Measurements from ENCODE around the gene BABAM2. TPM values are rescaled to one million over a fixed set of nuclear protein-coding genes. Genes with fewer than 3 reads are reported as not detected.

BABAM2 gene
- total and polyA plus RNA-seq, 2 experiments from 2014 or later: 28.8 to 43.6 TPM

DNA sequence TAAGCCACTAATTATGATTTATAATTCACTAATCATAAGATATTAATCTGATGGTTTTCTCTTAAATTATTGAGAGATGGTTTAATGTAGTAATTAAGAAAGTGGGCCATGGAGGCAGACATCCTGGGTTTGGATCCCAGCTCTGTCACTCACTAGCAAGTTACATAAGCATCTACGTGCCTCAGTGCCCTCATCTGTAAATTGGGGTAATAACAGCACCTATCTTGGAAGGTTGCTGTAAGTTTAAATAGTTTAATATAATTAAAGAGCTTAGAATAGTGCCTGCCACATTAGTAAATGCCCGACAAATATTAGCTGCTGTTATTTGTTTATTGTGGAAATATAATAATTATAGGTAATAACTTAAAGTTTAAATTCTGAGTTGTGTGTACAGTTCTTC is 30.9 kb downstream of the BABAM2 start:
- DNase-seq (ENCODE audit: low spot score): no peak
- TF ChIP-seq, protein P1, sequence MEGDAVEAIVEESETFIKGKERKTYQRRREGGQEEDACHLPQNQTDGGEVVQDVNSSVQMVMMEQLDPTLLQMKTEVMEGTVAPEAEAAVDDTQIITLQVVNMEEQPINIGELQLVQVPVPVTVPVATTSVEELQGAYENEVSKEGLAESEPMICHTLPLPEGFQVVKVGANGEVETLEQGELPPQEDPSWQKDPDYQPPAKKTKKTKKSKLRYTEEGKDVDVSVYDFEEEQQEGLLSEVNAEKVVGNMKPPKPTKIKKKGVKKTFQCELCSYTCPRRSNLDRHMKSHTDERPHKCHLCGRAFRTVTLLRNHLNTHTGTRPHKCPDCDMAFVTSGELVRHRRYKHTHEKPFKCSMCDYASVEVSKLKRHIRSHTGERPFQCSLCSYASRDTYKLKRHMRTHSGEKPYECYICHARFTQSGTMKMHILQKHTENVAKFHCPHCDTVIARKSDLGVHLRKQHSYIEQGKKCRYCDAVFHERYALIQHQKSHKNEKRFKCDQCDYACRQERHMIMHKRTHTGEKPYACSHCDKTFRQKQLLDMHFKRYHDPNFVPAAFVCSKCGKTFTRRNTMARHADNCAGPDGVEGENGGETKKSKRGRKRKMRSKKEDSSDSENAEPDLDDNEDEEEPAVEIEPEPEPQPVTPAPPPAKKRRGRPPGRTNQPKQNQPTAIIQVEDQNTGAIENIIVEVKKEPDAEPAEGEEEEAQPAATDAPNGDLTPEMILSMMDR (IDR thresholded peaks at IDR 0.05; ENCODE audit: poor library complexity): no peak
- TF ChIP-seq EZH2phosphoT487 (IDR thresholded peaks at IDR 0.05; ENCODE audit: low read depth, severe bottlenecking, unreplicated experiment): no peak
- Histone ChIP-seq H3K27ac (no peak overlapping the region), H3K36me3 (replicated peaks; ENCODE audit: insufficient read depth, low read depth) (no peaks in the 10 kb centered on the region), H3K9me2 (replicated peaks; ENCODE audit: insufficient read depth) (no peaks in the 10 kb centered on the region), H3K4me2 (no peak overlapping the region), H4K20me1 (ENCODE audit: insufficient read depth, poor library complexity, severe bottlenecking) (no peaks in the 10 kb centered on the region), H3K27me3 (no peaks in the 10 kb centered on the region), H3K4me1 (ENCODE audit: insufficient read depth) (peaks cover 2% of the 10 kb centered on the region), H3K4me3 (no peak overlapping the region), H3K79me2 (peaks cover 4% of the 10 kb centered on the region), H3K9me3 (ENCODE audit: low read depth) (no peaks in the 10 kb centered on the region), H2AFZ (no peak overlapping the region)
- 94% methylated on average over 2 of the region's 2 CpGs for WGBS (ENCODE audit: low lambda C conversion rate, missing lambda C conversion rate)

DNA sequence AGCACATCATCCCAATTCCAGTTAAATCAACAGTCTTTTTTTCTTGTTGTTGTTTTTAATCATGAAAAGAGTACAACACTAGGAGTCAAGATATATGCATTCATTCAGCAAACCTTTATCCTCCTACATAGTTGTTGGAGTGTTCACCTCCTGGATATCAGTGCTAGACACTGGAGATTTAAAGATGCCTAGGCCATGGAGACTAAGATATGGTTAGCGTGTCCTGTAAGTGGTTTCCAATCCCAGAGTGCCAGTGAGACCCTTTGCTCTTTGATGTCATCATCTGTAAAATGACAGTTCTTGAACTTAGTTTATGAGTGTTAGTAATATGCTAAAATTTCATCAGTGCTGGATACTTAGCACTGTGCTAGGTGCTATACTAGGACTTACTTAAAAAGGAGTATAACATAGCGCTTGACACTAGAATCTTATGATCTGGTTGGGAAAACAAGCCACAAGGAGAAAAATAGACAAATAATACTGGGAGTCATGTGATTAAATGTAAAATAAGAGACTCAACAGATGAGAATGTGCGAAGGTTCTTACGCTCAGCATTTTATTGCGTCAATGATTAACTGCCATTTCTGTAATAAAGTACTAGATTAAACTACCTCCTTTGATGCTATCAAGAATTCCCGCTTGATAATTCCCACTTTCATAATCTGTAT is 31.5 kb downstream of the BABAM2 start:
- Histone ChIP-seq H3K27me3 (no peaks in the 10 kb centered on the region), H3K4me3 (no peak overlapping the region), H3K9me3 (ENCODE audit: low read depth) (no peaks in the 10 kb centered on the region), H3K27ac (no peak overlapping the region), H4K20me1 (ENCODE audit: insufficient read depth, poor library complexity, severe bottlenecking) (no peaks in the 10 kb centered on the region), H2AFZ (no peak overlapping the region), H3K36me3 (replicated peaks; ENCODE audit: insufficient read depth, low read depth) (no peaks in the 10 kb centered on the region), H3K4me2 (no peak overlapping the region), H3K9me2 (replicated peaks; ENCODE audit: insufficient read depth) (no peaks in the 10 kb centered on the region), H3K79me2 (peaks cover 4% of the 10 kb centered on the region), H3K4me1 (ENCODE audit: insufficient read depth) (no peaks in the 10 kb centered on the region)
- WGBS (ENCODE audit: low lambda C conversion rate, missing lambda C conversion rate): 90% methylated on average over 6 of the region's 6 CpGs
- DNase-seq (ENCODE audit: low spot score): no peak
- TF ChIP-seq EZH2phosphoT487 (IDR thresholded peaks at IDR 0.05; ENCODE audit: low read depth, severe bottlenecking, unreplicated experiment): no peak
- TF ChIP-seq, protein P1 (IDR thresholded peaks at IDR 0.05; ENCODE audit: poor library complexity): no peak
- TF ChIP-seq EZH2 (IDR thresholded peaks at IDR 0.05; ENCODE audit: borderline replicate concordance): no peak

DNA sequence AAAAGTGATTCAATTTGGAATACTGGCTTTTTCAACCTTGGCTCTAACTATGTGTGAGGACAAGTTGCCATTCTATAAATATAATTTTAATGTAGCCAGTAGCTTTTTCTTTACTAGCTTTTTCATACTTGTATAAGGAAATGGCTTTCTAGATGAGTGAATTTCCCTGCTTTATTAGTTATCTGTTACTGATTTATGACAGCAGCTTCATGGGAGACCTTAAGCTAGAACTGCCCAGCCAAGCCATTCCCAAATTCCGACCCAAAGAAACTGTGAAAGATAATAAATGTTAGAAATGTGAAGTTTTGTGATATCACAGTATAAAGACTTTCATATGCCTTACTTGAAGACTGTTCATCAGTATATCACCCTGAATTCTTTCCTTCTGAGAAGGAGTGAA is 32.3 kb downstream of the BABAM2 start:
- H3K27ac ChIP-seq: no peak overlapping the region
- TF ChIP-seq, protein P1 (IDR thresholded peaks at IDR 0.05; ENCODE audit: poor library complexity): no peak
- TF ChIP-seq EZH2phosphoT487 (IDR thresholded peaks at IDR 0.05; ENCODE audit: low read depth, severe bottlenecking, unreplicated experiment) (no peak), EZH2 (IDR thresholded peaks at IDR 0.05; ENCODE audit: borderline replicate concordance) (no peak)
- no peak for DNase-seq (ENCODE audit: low spot score)

More for the DNA sequence above, 32.3 kb downstream of the BABAM2 start:
- 85% methylated on average over 1 of the region's 1 CpG for WGBS (ENCODE audit: low lambda C conversion rate, missing lambda C conversion rate)
- Histone ChIP-seq H2AFZ (no peak overlapping the region), H3K4me1 (ENCODE audit: insufficient read depth) (no peaks in the 10 kb centered on the region), H3K36me3 (replicated peaks; ENCODE audit: insufficient read depth, low read depth) (no peaks in the 10 kb centered on the region), H4K20me1 (ENCODE audit: insufficient read depth, poor library complexity, severe bottlenecking) (no peaks in the 10 kb centered on the region), H3K9me2 (replicated peaks; ENCODE audit: insufficient read depth) (no peaks in the 10 kb centered on the region), H3K4me2 (no peak overlapping the region), H3K9me3 (ENCODE audit: low read depth) (no peaks in the 10 kb centered on the region), H3K4me3 (no peak overlapping the region), H3K27me3 (no peaks in the 10 kb centered on the region), H3K79me2 (peaks cover 4% of the 10 kb centered on the region)

All from hepatocyte (in vitro differentiated cells).